Measurements from ENCODE around the gene CRIP1.

The CRIP1 gene

GRCh38 chr14:105477660-105478397, 8.9 kb upstream of the CRIP1 start:
- H3K9me3 ChIP-seq (ENCODE audit: control insufficient read depth, low read length): no peaks in the 10 kb centered on the region
- H3K4me1 ChIP-seq (ENCODE audit: control insufficient read depth, insufficient read depth, low read length, poor library complexity, severe bottlenecking): peaks cover 44% of the 10 kb centered on the region
- WGBS, 2 experiments (ENCODE audit: insufficient coverage in 2 of 2): 41 to 47% methylated on average over 29 to 35 of the region's 56 CpGs
- peaks cover 8% of the 10 kb centered on the region for H3K36me3 ChIP-seq (ENCODE audit: control insufficient read depth, insufficient read depth, low read length)
- H3K27ac ChIP-seq (ENCODE audit: low read depth, low read length, severe bottlenecking): no peak overlapping the region
- no peak overlapping the region for H3K4me3 ChIP-seq (ENCODE audit: extremely low read depth, insufficient read depth, low read length, poor library complexity, severe bottlenecking)

- Histone ChIP-seq H3K36me3 (ENCODE audit: control insufficient read depth, insufficient read depth, low read length) (peaks cover 8% of the 10 kb centered on the region), H3K9me3 (ENCODE audit: control insufficient read depth, low read length) (no peaks in the 10 kb centered on the region), H3K4me3 (ENCODE audit: extremely low read depth, insufficient read depth, low read length, poor library complexity, severe bottlenecking) (no peak overlapping the region), H3K4me1 (ENCODE audit: control insufficient read depth, insufficient read depth, low read length, poor library complexity, severe bottlenecking) (peaks cover 45% of the 10 kb centered on the region), H3K27ac (ENCODE audit: low read depth, low read length, severe bottlenecking) (no peak overlapping the region)
- WGBS, 2 experiments (ENCODE audit: insufficient coverage in 2 of 2): 36 to 48% methylated on average over 32 to 54 of the region's 81 CpGs
These were observed 8.1 kb upstream of the CRIP1 start for GRCh38 chr14:105478398-105479251.

GRCh38 chr14:105479431-105480158, 7.1 kb upstream of the CRIP1 start:
- Histone ChIP-seq H3K36me3 (ENCODE audit: control insufficient read depth, insufficient read depth, low read length) (peaks cover 8% of the 10 kb centered on the region), H3K9me3 (ENCODE audit: control insufficient read depth, low read length) (no peaks in the 10 kb centered on the region), H3K4me3 (ENCODE audit: extremely low read depth, insufficient read depth, low read length, poor library complexity, severe bottlenecking) (no peak overlapping the region), H3K27ac (ENCODE audit: low read depth, low read length, severe bottlenecking) (no peak overlapping the region), H3K4me1 (ENCODE audit: control insufficient read depth, insufficient read depth, low read length, poor library complexity, severe bottlenecking) (peaks cover 50% of the 10 kb centered on the region)
- 75 to 76% methylated on average over 31 to 34 of the region's 34 CpGs for WGBS, 2 experiments (ENCODE audit: insufficient coverage in 2 of 2)

GRCh38 chr14:105480199-105480746, 6.4 kb upstream of the CRIP1 start:
- no peak overlapping the region for H3K4me3 ChIP-seq (ENCODE audit: extremely low read depth, insufficient read depth, low read length, poor library complexity, severe bottlenecking)
- no peak overlapping the region for H3K27ac ChIP-seq (ENCODE audit: low read depth, low read length, severe bottlenecking)
- no peaks in the 10 kb centered on the region for H3K9me3 ChIP-seq (ENCODE audit: control insufficient read depth, low read length)
- 78 to 87% methylated on average over 12 of the region's 15 CpGs for WGBS, 2 experiments (ENCODE audit: insufficient coverage in 2 of 2)
- H3K4me1 ChIP-seq (ENCODE audit: control insufficient read depth, insufficient read depth, low read length, poor library complexity, severe bottlenecking): peaks cover 57% of the 10 kb centered on the region
- peaks cover 8% of the 10 kb centered on the region for H3K36me3 ChIP-seq (ENCODE audit: control insufficient read depth, insufficient read depth, low read length)

GRCh38 chr14:105480807-105481801, 5.6 kb upstream of the CRIP1 start:
- Histone ChIP-seq H3K4me3 (ENCODE audit: extremely low read depth, insufficient read depth, low read length, poor library complexity, severe bottlenecking) (no peak overlapping the region), H3K4me1 (ENCODE audit: control insufficient read depth, insufficient read depth, low read length, poor library complexity, severe bottlenecking) (peaks cover 55% of the 10 kb centered on the region), H3K9me3 (ENCODE audit: control insufficient read depth, low read length) (no peaks in the 10 kb centered on the region), H3K27ac (ENCODE audit: low read depth, low read length, severe bottlenecking) (peak overlapping the region; percentile 97), H3K36me3 (ENCODE audit: control insufficient read depth, insufficient read depth, low read length) (peaks cover 8% of the 10 kb centered on the region)
- 19 to 27% methylated on average over 22 to 23 of the region's 35 CpGs for WGBS, 2 experiments (ENCODE audit: insufficient coverage in 2 of 2)

GRCh38 chr14:105481886-105482457, 4.7 kb upstream of the CRIP1 start:
- Histone ChIP-seq H3K27ac (ENCODE audit: low read depth, low read length, severe bottlenecking) (peak overlapping the region; percentile 97), H3K4me3 (ENCODE audit: extremely low read depth, insufficient read depth, low read length, poor library complexity, severe bottlenecking) (no peak overlapping the region), H3K4me1 (ENCODE audit: control insufficient read depth, insufficient read depth, low read length, poor library complexity, severe bottlenecking) (peaks cover 52% of the 10 kb centered on the region)

GRCh38 chr14:105482486-105483110, 4.1 kb upstream of the CRIP1 start:
- Histone ChIP-seq H3K4me3 (ENCODE audit: extremely low read depth, insufficient read depth, low read length, poor library complexity, severe bottlenecking) (no peak overlapping the region), H3K9me3 (ENCODE audit: control insufficient read depth, low read length) (no peaks in the 10 kb centered on the region), H3K36me3 (ENCODE audit: control insufficient read depth, insufficient read depth, low read length) (peaks cover 8% of the 10 kb centered on the region), H3K4me1 (ENCODE audit: control insufficient read depth, insufficient read depth, low read length, poor library complexity, severe bottlenecking) (peaks cover 53% of the 10 kb centered on the region), H3K27ac (ENCODE audit: low read depth, low read length, severe bottlenecking) (peak overlapping the region; percentile 97)
- WGBS, 2 experiments (ENCODE audit: insufficient coverage in 2 of 2): 90 to 95% methylated on average over 15 to 18 of the region's 18 CpGs

More at GRCh38 chr14:105481886-105482457, 4.7 kb upstream of the CRIP1 start:
- peaks cover 8% of the 10 kb centered on the region for H3K36me3 ChIP-seq (ENCODE audit: control insufficient read depth, insufficient read depth, low read length)
- no peaks in the 10 kb centered on the region for H3K9me3 ChIP-seq (ENCODE audit: control insufficient read depth, low read length)
- WGBS, 2 experiments (ENCODE audit: insufficient coverage in 2 of 2): 10 to 11% methylated on average over 17 of the region's 18 CpGs

- Histone ChIP-seq H3K27ac (ENCODE audit: low read depth, low read length, severe bottlenecking) (no peak overlapping the region), H3K4me3 (ENCODE audit: extremely low read depth, insufficient read depth, low read length, poor library complexity, severe bottlenecking) (no peak overlapping the region), H3K4me1 (ENCODE audit: control insufficient read depth, insufficient read depth, low read length, poor library complexity, severe bottlenecking) (peaks cover 55% of the 10 kb centered on the region), H3K36me3 (ENCODE audit: control insufficient read depth, insufficient read depth, low read length) (peaks cover 8% of the 10 kb centered on the region), H3K9me3 (ENCODE audit: control insufficient read depth, low read length) (no peaks in the 10 kb centered on the region)
- 84 to 88% methylated on average over 10 to 15 of the region's 18 CpGs for WGBS, 2 experiments (ENCODE audit: insufficient coverage in 2 of 2)
These were observed 3.2 kb upstream of the CRIP1 start for GRCh38 chr14:105483300-105484068.

All from mesodermal cell (in vitro differentiated cells).